ENCODE measurements around the gene SLC30A4.
"Not testable (repeated sequence)": the region's sequence is repeated elsewhere in the genome, so short reads cannot be mapped to it uniquely, and the experiment has no call there.

SLC30A4 gene

DNA sequence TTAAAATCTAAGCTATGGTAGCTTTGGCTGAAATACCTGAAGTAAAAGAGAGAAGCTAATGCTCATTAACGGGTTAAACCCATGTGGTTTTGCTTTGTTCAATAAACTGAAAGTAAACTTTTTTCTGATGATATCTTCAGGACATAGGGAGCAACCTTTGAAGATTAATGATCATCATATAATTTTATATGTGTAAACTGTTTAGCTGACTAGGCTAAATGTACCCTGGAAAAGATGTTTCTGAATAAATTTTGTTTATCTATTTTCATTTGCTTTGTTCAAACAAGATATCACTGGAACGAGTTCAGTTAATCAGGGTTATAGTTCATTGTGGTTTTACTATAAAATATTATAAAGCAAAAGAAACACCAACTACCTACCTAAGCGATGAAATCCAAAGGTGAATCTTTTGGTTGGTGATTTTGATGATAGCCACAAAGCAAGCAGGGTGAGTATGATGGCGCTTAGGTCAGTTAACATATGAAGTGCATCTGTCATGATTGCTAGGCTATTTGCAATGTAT is 11.7 kb downstream of the SLC30A4 start:
- DNase-seq (ENCODE audit: low read depth, low spot score) = no peak

DNA sequence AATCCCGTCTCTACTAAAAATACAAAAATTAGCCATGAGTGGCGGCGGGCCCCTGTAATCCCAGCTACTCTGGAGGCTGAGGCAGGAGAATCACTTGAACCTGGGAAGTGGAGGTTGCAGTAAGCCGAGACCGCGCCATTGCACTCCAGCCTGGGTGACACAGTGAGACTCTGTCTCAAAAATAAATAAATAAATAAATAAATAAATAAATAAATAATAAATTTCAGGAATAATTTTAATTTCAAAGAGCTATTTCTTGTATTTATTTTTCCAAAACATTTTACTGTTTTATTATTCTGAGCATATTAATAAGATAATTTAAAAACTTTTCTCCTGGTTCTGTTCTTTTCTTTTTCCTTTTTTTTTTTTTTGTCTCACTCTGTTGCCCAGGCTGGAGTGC is 15.4 kb downstream of the SLC30A4 start:
- not testable (repeated sequence) for DNase-seq (ENCODE audit: low read depth, low spot score)

DNA sequence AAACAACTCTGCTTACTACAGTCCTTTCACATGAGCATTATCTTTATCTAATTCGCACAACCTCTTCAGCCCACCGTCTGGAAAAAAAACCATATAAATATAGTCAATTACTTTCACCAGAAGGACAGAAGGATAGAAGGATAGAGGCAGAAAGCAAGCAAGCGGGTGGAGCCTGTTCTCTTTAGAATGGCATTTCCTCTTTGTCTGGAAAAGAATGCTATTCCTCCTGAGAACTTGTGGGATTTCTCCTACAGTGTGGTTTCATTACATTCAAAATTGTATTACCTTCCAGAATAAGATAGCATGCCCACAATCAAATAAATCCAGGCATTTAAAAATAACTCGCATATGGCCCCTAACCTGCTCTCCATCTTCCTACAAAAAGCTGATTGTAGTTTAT is 23.1 kb downstream of the SLC30A4 start:
- peak; percentile 30 for DNase-seq (ENCODE audit: low read depth, low spot score)

DNA sequence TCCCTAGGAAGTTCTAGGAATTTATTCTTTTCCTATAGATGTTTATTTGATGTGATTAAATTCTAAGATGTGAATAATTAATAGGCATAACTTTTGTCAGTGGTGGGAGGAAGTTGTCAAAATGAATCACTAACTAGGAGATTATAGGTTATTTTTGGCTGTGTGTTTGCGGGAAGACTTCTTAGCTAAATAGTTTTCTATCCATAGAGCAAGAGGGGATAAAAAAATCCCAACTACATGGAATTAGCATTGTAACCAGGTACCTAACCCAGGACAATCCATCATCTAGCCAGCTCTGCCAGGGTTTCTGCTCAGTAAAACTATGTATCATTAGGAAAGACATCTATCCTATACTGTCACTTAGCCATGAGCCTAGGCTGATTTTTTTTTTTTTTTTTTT is 23.9 kb downstream of the SLC30A4 start:
- DNase-seq (ENCODE audit: low read depth, low spot score) = no peak

DNA sequence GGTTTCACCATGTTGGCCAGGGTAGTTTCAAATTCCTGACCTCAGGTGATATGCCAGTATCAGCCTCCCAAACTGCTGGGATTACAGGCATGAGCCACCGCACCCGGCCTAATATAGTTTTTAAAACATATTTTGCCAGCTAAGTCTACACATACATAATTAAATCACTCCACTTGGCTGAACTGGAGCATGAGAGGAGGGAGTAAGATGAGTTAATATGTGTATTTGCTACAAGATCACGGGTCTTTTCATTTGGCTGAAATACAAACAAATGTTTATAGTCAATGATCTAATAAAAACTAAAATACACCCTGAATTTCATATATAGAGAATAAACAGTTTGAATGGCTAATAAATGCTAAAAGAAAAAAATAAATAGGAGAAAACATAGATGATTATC is 25.3 kb downstream of the SLC30A4 start:
- DNase-seq (ENCODE audit: low read depth, low spot score) = no peak

DNA sequence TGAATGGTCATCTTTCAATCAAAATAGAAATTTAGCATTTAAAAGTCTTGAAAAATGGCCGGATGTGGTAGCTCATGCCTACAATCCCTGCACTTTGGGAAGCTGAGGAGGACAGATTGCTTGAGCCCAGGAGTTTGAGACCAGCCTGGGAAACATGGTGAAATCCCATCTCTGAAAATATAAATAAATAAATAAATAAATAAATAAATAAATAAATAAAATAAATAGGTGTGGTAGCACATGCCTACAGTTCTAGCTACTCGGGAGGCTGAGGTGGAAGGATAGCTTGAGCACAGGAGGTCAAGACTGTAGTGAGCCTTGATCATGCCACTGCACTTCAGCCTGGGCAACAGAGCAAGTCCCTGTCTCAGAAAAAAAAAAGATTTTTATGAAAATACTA is 25.9 kb downstream of the SLC30A4 start:
- DNase-seq (ENCODE audit: low read depth, low spot score) = no peak

DNA sequence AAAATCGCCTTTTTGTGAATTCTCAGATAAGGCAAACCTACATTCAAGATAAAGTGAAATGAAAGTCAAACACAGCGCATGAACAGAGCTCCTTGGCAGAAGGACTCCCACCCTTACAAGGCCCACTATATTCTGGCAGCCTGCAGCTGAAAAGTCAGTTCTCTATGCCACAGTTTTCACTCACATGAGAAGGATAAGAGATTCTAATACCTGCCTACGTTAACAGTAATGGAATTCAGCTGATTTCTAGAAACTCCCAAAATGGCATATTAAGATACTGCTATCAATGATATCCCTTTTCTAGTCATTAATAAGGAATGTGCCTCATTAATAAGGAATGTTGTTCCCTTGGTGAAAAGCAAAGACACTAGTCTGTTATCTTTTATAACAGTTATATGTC is 27.0 kb downstream of the SLC30A4 start:
- DNase-seq (ENCODE audit: low read depth, low spot score) = no peak

DNA sequence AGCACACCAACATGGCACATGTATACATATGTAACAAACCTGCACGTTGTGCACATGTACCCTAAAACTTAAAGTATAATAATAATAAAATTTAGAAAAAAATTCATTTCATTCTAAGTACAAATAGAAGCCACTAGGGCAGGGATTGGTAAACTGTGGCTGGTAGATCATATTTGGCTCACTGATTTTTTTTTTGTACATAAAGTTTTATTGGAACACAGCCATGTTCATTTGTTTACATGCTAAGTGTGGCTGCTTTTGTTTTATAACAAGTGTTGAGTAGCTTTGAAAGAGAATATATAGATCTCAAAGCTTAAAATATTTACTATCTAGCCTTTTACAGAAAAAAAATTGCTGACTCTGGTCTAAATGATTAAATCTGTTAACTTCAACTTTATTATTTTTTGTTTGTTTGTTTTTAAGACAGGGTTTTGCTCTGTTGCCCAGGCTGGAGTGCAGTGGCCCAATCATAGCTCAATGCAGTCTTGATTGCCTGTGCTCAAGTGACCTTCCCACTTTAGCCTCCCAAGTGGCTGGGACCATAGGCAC is 32.8 kb downstream of the SLC30A4 start:
- DNase-seq (ENCODE audit: low read depth, low spot score) = no peak

DNA sequence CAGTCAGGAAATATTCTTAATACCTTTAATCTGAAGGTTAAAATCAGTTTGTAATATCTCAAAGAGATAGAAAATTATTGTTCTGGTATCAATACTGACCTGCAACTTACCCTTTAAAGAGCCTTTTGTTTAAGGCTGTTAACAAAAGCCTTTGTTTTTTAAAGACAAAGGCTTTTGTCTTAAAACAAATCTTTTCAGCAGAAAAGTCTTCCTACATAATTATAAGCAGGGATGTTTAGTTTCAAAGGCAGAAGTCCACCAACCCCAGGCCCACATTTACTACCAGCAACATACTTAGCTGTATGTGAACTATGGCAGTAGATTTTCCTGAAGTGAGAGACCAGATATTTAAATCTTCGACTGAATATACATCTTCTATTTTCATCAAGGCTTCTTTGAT is 36.2 kb downstream of the SLC30A4 start:
- DNase-seq (ENCODE audit: low read depth, low spot score) = no peak

DNA sequence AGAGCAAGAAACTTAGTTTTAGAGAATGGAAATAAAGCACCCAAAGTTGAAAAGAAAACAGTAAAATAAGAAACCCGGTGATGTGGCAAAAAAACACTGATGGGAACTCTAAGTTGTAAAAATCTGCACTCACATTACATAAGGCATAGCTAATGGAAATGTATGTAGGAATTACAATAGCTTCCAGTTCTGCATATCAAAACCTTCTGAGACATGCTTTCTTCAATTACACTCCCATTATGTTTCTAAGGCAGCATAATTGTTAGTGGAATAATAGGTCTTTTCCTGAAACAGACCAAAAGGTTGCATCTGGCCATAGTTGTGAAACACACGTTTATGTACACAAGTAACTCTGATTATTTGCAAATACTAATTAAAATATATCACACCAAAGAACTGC is 41.4 kb downstream of the SLC30A4 start:
- no peak for DNase-seq (ENCODE audit: low read depth, low spot score)

DNA sequence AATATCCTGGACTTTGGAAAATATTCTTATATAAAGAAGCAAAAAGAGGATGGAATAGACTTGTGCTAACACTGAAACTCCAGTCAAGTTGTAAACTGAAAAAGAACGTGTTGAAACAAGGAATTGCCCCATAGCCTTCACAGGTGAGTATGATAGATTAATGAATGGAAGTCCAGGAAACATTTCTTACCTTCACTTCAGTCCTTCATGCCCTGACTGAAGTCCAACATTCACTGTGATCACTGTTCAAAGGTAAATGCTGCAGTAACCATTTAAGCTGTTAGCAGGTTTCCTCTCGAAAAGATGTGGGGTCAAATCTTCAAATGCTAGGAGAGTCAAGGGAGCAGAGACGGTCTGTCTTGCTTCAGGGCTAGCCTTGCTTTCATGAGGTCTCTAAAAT is 46.1 kb downstream of the SLC30A4 start:
- DNase-seq (ENCODE audit: low read depth, low spot score) = no peak

DNA sequence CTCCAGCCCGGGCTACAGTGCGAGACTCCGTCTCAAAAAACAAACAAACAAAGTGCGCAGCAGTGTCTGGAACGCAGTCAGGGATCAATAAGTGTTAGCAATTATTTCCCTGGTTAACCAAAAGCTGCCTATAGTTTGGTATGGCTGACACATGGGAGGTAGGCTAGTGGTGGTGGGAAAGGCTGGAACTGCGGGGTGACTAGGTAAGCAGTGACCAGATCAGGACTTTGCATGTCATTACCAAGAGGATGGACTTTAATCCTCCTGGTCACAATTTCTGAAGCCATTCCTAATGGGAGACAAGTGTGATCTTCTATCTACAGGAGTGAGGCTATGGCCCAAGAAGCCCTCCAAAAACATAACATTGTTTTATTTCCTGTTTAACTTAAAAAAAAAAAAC is 47.8 kb downstream of the SLC30A4 start:
- no peak for DNase-seq (ENCODE audit: low read depth, low spot score)

DNA sequence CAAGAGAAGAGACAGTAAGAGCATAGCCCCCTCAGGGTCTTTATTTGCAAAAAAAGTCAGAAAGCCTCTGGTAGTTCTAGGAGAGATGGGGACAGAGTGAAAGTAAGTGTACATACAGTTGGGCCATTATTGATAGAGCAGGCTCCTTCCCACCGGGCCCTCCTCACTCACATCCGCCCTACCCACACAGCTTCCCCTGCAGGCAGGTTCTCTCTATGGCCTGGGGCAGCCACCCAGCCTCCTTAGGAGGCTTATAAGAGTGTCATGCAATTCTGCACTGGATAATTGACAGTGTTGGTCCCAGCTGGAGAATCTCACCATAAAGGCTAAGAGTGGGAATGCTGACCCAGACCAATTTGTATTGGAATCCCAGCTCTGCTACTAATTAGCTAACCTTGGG is 49.5 kb downstream of the SLC30A4 start:
- DNase-seq (ENCODE audit: low read depth, low spot score) = no peak

DNA sequence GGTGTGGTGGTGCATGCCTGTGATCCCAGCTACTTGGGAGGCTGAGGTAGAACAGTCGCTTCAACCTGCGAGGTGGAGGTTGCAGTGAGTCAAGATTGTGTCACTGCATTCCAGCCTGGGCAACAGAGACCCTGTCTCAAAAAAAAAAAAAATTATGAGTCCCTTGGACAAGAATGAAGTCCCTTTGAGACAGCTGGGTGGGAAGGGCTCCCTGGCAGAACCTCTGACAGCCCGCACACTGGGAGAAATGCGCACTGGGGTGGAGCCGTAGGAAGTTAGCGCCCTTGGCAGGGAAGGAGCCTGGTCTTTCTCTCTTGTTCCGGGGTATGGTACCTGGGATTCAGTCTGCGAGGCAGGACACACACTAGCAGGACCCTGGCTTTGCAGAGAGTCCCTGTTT is 51.4 kb downstream of the SLC30A4 start:
- DNase-seq (ENCODE audit: low read depth, low spot score) = no peak

DNA sequence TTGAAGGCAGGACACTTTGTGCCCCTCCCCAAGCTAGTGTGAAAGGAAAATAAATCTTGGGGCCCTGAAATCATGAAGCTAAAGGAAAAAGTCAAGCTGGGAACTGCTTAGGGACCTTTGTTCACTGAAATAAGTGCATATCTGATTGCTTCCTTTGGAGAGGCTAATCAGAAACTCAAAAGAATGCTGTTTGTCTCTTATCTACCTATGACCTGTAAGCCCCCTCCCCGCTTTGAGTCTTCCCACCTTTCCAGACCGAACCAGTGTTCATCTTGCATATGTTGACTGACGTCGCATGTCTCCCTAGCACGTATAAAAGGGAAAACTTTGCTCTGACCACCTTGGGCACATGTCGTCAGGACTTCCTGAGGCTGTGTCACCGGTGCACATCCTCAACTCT is 53.1 kb downstream of the SLC30A4 start:
- no peak for DNase-seq (ENCODE audit: low read depth, low spot score)

DNA sequence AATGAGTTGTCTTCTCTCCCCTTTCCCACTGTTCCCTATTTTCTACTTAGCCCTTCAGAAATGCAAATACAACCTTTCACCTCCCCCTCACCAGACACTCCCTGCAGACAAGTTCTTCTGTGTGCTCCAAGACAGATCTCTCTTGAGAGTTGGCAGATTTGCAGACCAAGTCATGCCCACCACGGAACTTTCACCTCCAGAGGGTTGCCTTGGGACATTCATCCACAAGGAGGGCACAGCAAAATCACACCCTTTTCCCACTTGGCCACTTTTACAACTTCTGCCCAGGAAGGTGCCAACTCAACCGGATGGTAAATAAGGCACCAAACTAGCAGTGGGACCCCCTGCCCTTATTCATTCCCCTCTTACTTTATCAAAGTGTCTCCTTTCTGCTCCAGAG is 53.5 kb downstream of the SLC30A4 start:
- DNase-seq (ENCODE audit: low read depth, low spot score) = no peak

DNA sequence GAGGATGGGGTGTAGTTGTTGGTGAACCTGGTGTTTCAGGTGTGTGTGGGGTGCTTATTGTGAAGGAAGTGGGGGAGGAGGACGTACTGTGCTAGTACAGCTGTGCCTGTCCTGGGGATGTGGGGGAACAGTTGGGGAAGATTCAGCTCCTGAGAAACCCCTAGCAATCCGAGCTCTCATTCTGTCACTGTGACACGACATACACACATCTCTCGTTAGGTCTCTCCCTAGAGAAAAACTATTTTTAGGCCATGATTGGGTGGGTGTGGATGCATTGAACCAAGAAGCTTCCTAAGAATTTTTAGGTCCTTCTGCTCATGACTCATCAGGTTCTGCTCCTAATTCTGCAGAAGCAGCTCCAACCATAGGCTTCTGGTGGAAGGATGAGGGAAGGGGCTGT is 54.3 kb downstream of the SLC30A4 start:
- DNase-seq (ENCODE audit: low read depth, low spot score) = no peak

DNA sequence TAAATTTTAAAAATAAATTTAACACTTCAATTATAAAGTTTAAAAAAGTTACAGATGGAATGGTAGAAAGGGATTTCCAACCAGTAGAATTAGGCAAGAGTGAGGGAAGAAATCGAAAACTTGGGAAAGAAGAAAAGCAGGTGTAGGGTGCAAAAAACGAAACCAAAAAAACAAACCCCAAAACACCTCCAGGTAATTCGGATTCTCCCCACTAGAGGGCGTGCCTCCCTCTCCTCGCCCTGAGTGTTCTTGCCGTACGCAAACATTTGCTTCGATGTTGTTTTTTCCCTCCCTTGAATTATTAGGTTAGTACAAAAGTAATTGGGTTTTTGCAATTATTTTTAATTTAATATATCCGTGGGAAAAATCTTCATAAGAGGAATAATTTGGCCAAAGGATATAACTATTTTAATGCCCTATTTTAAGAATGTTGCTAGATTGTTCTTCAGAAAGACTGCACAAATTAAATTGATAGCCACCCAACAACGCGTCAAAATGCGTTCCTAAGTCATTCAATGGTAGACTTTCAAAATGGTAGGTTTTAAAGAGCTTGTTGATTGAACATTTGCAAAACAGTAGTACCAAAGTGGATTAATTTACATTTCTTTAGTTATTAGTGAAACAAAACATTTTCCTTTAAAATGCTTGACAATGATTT is 63.7 kb downstream of the SLC30A4 start:
- peak; percentile 65 for DNase-seq (ENCODE audit: low read depth, low spot score)

DNA sequence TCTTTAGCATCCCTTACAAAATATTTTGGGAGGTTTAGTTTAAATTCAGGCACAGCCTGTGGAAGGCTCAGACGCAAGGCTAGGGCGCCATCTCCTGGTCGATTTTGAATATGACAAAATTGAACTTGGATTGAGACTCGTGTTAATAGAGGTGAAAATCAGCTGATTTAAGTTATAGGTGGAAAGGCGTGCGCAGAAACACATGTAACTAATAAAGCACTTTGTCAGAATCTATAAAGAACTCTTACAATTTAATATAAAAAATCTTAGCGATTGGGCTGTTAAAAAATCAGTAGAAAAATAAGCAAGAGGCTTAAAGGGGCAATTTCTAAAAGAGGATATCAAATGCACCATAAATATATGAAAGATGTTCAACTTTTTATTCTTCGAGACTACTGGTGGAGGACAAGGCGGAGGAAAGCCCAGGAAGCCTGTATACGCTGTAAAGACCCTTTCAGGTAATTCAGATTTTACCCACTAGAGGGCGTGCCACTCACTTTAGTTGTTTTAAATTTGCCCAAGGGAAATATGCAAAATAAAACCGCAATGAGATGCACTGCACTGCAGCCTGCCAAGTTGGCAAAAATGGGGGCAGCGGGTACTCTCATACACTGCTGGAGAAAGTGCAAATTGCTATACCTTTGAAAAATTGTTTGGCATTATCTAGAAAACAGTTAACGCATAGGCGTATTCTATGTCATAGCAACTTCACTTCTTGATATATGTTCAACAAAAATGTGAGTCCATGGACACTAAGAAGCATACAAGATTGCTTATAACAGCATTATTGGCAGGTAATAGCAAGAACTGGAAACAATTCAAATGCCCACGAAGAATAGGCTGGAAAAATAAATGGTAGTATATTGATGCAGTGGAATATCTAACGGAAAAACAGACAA is 64.7 kb downstream of the SLC30A4 start:
- DNase-seq (ENCODE audit: low read depth, low spot score) = peak; percentile 92

DNA sequence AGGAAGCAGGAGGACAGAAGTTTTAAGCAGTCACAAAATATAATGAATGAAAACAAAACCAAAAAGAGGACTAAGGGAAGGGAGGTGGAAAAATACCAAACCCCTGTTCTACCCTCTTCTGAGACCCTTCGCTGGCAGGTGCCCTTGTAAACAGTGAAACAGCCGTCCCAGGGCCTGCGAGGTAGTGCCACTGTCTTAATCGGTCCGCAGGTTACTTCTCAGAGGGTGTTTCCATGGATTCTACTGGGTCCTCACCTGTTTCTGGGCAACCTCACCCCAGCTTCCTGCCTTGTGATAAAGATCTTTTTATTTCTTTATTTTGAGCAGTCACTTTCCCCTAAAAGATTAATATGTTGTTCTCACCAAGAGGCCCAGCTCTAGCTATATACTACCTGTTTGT is 65.3 kb downstream of the SLC30A4 start:
- DNase-seq (ENCODE audit: low read depth, low spot score) = no peak

DNA sequence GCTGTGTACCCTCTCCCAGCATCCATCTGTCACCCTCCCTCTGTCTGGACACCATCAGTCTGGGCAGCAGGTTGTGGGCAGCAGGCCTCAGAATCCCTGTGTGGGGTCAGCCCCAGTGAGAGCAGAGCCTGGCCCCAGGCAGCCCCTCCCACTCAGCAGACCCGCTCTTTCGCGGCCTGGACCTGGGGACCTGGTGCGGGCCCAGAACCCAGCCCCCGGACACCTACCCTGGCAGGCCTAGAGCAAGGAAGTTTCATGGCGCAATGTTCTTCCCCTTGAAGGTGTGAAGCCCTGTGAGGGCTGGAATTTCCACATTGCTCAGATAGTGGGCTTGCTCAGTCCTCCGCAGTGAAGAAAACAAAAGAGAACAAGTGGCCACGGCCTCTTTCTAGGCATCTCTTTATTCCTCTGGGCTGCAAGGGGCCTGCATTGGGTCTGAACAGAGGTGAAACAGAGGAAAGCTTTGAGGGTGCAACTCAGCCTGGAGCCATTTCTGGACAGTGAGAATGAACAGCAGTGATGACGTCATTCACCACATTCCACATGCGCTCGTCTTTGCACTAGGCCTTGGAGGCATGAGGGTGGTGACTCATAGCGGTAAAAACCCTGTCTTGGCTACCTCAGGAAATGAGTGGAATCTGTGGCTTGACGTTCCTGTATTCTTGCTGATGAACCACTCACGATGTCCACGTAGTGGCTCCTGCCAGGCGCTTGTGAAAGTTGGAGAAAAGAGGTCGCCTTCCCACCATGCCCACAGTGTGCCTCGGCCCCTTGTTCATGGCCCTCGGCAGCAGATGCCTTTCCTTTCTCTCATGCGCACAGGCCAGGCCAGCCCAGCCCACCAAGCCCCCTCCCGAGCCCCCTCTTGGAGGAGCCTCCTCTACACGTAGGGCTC is 66.1 kb downstream of the SLC30A4 start:
- DNase-seq (ENCODE audit: low read depth, low spot score) = peak; percentile 99

DNA sequence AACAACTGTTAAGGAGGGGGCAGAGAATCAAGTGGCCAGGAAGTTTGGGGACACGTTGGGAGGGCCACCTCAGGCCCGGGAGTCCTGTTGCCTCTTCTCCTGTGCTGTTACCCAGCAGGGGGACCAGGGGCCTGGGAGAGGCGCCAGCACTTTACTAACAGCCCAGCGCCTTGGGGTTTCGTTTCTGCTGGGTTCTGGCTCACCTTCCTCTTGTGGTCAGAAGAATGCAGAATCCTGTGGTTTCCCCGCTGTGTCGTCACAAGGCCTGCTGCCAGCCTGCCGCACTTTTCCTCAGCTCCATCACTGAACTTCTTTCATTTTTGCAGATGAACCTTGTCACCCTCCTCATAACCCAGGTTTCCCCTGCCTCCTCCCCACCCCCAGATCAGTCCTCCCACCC is 67.7 kb downstream of the SLC30A4 start:
- peak; percentile 98 for DNase-seq (ENCODE audit: low read depth, low spot score)

Measured in astrocyte of the hippocampus (primary cell).